C4-2B (cell line): ENCODE results near the gene SMIM35.

Experiments used
- H3K27ac ChIP-seq: fragments of 450-650 bp; 2 replicates; pipeline ENCODE4 v1.5.1; 2017
- CTCF ChIP-seq: fragments of 450-650 bp; conservative IDR thresholded peaks from 2 replicates; pipeline ENCODE4 v1.5.1; 2017; ENCODE audit warnings: mild to moderate bottlenecking
- ZFX ChIP-seq: fragments of 450-650 bp; IDR thresholded peaks from 2 replicates; pipeline ENCODE4 v1.6.1; 2017

Gene SMIM35

GRCh38 chr11:118117790-118118601 is 31.2 kb upstream of the SMIM35 start:
- no peak for TF ChIP-seq CTCF
- no peak for TF ChIP-seq ZFX
- no peak overlapping the region for H3K27ac ChIP-seq

GRCh38 chr11:118115048-118115447 is 28.3 kb upstream of the SMIM35 start:
- TF ChIP-seq CTCF (no peak), ZFX (no peak)
- no peak overlapping the region for H3K27ac ChIP-seq

GRCh38 chr11:118114266-118114665 is 27.5 kb upstream of the SMIM35 start:
- H3K27ac ChIP-seq = no peak overlapping the region
- TF ChIP-seq ZFX (no peak), CTCF (no peak)

- no peak for TF ChIP-seq CTCF
- no peak for TF ChIP-seq ZFX
- no peak overlapping the region for H3K27ac ChIP-seq
These were observed 26.1 kb upstream of the SMIM35 start for GRCh38 chr11:118112711-118113430.

- no peak overlapping the region for H3K27ac ChIP-seq
- no peak for TF ChIP-seq ZFX
- no peak for TF ChIP-seq CTCF
These were observed 24.9 kb upstream of the SMIM35 start for GRCh38 chr11:118111744-118112035.

- TF ChIP-seq ZFX (no peak), CTCF (no peak)
- no peak overlapping the region for H3K27ac ChIP-seq
These were observed 24.4 kb upstream of the SMIM35 start for GRCh38 chr11:118111019-118111743.

GRCh38 chr11:118109231-118109630 is 22.5 kb upstream of the SMIM35 start:
- no peak for TF ChIP-seq ZFX
- TF ChIP-seq CTCF = no peak

More at GRCh38 chr11:118109231-118109630, 22.5 kb upstream of the SMIM35 start:
- H3K27ac ChIP-seq = no peak overlapping the region
